Measurements from ENCODE around the gene MT2A.

- TF ChIP-seq, protein P1, sequence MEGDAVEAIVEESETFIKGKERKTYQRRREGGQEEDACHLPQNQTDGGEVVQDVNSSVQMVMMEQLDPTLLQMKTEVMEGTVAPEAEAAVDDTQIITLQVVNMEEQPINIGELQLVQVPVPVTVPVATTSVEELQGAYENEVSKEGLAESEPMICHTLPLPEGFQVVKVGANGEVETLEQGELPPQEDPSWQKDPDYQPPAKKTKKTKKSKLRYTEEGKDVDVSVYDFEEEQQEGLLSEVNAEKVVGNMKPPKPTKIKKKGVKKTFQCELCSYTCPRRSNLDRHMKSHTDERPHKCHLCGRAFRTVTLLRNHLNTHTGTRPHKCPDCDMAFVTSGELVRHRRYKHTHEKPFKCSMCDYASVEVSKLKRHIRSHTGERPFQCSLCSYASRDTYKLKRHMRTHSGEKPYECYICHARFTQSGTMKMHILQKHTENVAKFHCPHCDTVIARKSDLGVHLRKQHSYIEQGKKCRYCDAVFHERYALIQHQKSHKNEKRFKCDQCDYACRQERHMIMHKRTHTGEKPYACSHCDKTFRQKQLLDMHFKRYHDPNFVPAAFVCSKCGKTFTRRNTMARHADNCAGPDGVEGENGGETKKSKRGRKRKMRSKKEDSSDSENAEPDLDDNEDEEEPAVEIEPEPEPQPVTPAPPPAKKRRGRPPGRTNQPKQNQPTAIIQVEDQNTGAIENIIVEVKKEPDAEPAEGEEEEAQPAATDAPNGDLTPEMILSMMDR (IDR thresholded peaks at IDR 0.05), result no peak
- no peak for TF ChIP-seq POLR2A (IDR thresholded peaks at IDR 0.05)
These were observed 2.3 kb upstream of the MT2A start for GRCh38 chr16:56606071-56606475.
